GM12864 (cell line): ENCODE results near the gene TUB.

Experiments used
- DNase-seq: peaks from one replicate; pipeline ENCODE4 v3.0.0-alpha.2; 2011; ENCODE audit warnings: low read depth
- H3K4me3 ChIP-seq: 2 replicates; pipeline ENCODE4 v1.5.1; 2011; ENCODE audit warnings: mild to moderate bottlenecking, low read depth, low read length, control low read depth
- CTCF ChIP-seq: IDR thresholded peaks from 2 replicates; pipeline ENCODE4 v1.5.1; 2011; ENCODE audit warnings: low read depth, mild to moderate bottlenecking, moderate library complexity, low read length, control low read depth, inconsistent platforms; ENCODE audit errors: missing control alignments

Gene TUB

DNA sequence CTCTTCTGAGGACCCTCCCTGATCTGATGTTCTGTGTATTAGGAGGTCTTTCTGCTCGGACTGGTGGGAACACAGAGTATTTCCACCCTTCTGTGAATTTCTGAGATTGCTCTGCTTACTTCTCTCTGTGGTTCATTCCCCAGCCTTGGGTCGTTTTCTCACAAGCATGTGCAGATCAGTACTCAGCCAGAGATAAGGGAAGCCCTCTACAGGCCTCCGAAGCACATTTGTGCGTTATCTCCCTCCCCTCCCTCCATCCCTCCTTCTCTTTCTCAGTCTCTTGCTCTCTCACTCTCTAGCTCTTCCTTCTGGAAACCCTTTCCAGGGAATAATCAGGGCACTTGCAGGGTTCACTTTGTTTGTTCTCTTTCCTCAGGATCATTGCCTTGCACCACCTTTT is 35.2 kb upstream of the TUB start:
- no peak for TF ChIP-seq CTCF
- no peak for DNase-seq
- no peak overlapping the region for H3K4me3 ChIP-seq

DNA sequence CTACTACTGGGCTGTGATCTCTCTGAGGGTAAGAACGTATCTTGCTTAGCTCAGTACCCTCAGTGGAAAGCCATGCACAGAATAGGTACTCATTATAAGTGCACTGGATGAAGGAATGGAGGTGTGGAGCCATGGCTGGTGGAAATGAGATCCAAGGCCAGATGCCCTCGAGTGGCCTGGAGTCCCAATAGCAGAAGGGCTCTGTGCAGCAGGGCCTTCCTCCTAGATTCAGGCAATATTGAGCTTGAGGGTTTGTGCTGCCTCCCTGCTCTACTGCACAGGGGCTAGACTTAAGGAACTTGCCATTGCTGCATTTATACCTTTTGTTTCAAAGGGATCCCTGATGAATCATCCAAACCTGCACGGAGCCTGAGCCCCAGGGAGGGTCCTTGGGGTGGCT is 33.6 kb upstream of the TUB start:
- TF ChIP-seq CTCF: no peak
- H3K4me3 ChIP-seq: no peak overlapping the region
- DNase-seq: no peak

- no peak for DNase-seq
- H3K4me3 ChIP-seq: no peak overlapping the region
- TF ChIP-seq CTCF: no peak
Measured at GRCh38 chr11:8049084-8049483, 31.9 kb upstream of the TUB start.

GRCh38 chr11:8055091-8055835 is 25.7 kb upstream of the TUB start:
- peak; percentile 45 for TF ChIP-seq CTCF
- no peak for DNase-seq
- H3K4me3 ChIP-seq: no peak overlapping the region

DNA sequence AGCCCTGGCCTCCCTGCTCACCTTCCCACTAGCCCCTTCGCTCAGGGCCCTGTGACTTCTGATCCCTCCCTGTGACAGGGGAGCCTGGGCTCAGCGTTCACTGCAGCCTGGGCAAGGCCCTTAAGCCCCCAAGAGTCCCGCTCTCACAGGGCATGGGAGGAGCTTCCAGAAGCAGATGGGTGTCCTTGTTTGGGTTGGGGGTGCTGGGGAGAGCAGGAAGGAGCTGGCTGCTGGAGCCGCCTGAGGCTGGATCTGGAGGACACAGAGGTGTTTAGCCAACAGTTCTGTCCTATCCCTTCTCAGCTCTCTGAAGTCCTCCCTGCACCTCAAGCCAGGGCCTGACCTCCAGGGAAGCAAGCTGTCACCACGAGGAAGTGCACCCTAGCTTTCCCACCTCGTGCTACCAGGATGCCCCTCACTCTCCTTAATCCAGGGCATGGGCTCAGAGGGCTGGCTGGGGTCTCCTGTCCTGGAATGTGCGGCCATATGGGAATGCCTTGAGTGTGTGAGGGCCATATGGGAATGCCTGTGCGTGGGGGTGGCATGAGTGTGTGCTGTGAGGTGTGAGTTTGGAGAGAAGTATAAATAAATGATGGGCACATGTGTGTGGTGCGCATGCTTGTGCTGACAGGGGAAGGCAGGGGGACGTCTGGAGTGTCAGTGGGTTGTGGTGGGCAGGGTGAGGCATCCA is 25.0 kb upstream of the TUB start:
- no peak for DNase-seq
- H3K4me3 ChIP-seq: no peak overlapping the region
- TF ChIP-seq CTCF: no peak

GRCh38 chr11:8056810-8057463 is 24.1 kb upstream of the TUB start:
- H3K4me3 ChIP-seq: no peak overlapping the region
- no peak for TF ChIP-seq CTCF
- no peak for DNase-seq
